HG02610 (cell line): Measurements from ENCODE around the gene TNFAIP3.

Experiments
- ATAC-seq: cut with Tn5 transposase; IDR thresholded peaks from one replicate; pipeline ENCODE4 v1.9.1; 2021; ENCODE audit warnings: mild to moderate bottlenecking, moderate library complexity; ENCODE audit not compliant: unreplicated experiment

Gene TNFAIP3

DNA sequence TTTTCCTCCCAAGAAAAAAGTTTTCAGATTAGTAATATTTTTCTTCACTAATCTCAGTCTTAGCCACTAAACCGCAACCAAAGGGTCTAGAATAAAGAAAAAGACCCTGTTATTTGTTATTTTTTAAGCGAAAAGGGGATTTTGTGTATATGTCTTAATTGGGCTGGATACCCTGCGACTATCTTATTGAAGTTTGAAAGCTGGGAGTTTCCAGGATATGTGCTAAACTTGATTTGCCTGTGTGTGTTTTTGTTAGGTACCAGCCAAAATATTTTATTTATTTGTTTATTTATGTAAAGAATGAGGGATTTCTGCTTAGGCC is 52.4 kb downstream of the TNFAIP3 start:
- ATAC-seq, result no peak

- peak; percentile 42 for ATAC-seq
Measured at GRCh38 chr6:137919837-137920730, 53.0 kb downstream of the TNFAIP3 start.

DNA sequence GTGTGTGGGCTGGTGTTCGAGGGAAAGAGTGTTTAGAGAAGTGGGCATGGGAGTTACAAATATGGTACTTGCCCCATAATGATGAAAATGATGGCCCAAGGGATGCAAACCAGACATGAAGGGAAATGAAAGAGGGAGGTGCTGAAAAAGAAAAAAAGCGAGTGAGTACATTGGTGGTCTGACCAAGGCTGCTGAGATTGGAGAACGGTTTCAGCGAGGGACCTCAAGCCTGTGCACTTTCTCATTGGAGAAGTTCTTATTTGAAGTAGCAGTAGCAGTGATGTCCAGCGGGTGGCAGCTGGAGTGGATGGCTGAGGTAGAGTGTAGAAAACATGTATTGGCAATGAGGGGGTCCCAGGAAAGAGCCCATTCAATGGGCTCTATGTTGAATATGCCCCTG is 54.8 kb downstream of the TNFAIP3 start:
- ATAC-seq, result peak; percentile 31

- ATAC-seq, result no peak
Measured at GRCh38 chr6:137923866-137924653, 57.0 kb downstream of the TNFAIP3 start.

DNA sequence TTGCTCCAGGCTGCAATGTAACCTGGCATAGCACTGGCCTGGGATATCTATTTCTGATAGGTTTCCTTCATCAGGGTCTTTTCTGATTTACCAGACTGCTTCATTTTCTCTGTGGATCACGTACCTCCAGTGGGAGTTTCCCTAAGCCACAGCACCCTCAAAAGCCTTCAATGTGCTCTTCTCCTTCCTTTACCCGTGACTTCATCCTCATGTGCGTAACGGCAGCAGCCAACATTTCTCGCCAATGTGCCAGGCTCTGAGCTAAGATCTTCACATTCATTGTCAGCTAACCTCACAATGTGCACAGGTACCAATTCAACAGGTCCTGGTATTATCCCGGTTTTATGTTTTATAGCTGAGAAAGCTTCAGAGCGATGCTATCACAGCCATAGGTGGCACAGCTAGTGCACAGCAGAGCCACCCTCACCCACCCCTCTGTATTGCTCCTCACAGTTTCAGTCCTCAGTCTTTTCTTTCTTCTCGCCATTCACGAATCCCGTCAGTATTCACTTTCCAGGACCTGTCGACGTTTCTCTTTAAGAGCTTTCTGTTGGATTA is 58.2 kb downstream of the TNFAIP3 start:
- no peak for ATAC-seq

- ATAC-seq, result no peak
Measured at GRCh38 chr6:137926207-137926731, 59.2 kb downstream of the TNFAIP3 start.

- ATAC-seq, result no peak
Measured at GRCh38 chr6:137926985-137927384, 59.9 kb downstream of the TNFAIP3 start.

DNA sequence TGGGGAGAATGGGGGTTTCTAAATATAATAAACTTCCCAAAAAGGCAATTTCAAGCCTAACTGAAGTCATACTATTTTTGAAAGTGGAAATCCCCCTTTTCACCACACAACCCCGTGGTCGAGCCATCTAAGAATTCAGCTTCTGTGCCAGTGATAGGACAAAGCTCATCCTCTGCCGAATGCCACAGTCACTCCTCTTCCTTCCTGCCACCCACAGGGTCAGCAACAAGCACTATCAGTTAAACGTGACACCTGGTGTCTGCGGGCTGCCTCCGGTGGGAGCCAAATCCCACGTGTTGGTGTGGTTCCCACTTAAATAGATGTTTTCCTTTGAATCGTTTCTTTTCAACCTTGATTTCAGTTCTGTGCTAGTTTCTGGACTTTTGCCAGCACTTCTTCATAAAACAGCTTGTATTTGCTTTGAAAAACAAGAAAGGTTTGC is 60.7 kb downstream of the TNFAIP3 start:
- ATAC-seq, result peak; percentile 89

DNA sequence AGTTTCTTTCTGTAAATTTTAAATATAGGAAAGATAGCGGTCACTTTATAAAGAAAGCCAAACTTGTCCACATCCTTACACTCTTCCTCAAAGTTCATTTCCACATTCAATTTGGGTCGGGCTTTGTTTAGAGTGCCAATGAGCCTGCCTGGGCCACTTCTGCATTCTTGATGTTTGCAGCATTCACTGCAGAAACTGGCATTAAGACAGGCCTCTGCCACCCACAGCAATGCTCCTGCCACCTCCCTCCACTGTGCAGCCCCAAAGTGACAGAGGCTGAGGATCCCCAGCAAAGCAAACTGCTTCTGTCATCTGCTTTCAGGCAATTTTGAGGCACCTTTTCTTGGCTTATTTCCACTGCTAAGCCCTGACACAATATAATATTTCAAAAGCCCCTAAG is 61.2 kb downstream of the TNFAIP3 start:
- no peak for ATAC-seq

DNA sequence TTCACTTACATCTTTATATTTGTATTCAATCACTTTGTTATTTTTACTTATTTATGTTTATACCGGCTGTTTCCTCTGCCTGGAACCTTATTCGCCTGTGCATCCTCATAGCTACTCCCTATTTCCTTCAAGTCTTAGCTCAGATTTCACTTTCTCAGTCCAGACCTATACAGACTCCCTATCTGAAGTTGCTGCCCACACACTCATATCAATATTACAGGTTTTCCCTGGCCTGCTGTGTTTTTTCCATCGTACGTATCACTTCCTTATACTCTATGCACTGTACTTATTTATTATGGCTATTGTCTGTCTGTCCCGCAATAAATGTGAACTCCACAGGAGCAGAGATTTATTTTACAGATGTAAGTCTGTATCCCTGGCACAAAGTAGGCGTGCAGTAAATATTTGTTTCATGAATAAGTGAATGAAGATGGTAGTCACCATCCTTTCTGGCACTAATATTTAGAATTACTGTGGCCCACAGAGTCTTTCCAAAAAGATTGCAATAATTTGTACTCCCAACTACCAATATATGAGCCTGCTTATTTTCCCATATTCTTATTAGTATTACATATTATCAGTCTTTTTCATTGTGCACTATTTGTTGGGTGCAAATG is 64.9 kb downstream of the TNFAIP3 start:
- ATAC-seq, result no peak
